SK-N-SH (cell line): Measurements from ENCODE around the gene GNG13. TPM values are rescaled to one million over a fixed set of nuclear protein-coding genes. Genes with fewer than 3 reads are reported as not detected.

ENCODE experiments used
- CTCF ChIA-PET: fragments of 300-600, 350-600 bp; formaldehyde crosslinking; extraction: SDS; loops from one replicate; lab custom pipeline; 2021; lab: Yijun Ruan, JAX
- POLR2A ChIA-PET: fragments of 350-600 bp; sonication (Branson Sonifier 250); formaldehyde crosslinking; extraction: SDS; loops from one replicate; lab custom pipeline; 2020; ENCODE audit warnings: antibody characterized with exemption, inconsistent platforms; lab: Yijun Ruan, JAX
- DNase-seq: peaks from one replicate; pipeline ENCODE4 v3.0.0; 2012
- H2AFZ ChIP-seq: fragments of 200-600 bp; sonication (generic); 2 replicates; pipeline ENCODE4 v1.8.1; 2016; ENCODE audit warnings: antibody characterized with exemption, mild to moderate bottlenecking, low read depth
- H3F3A ChIP-seq: fragments of 200-600 bp; sonication (generic); replicated peaks from 2 replicates; pipeline ENCODE3; 2016; ENCODE audit warnings: antibody characterized with exemption, mild to moderate bottlenecking; ENCODE audit not compliant: insufficient read depth
- H3K27ac ChIP-seq, 2 experiments: fragments of 200-500 bp in 1 of 2; fragments of 200-600 bp in 1 of 2; sonication (Bioruptor generic) in 1 of 2; sonication (generic), shearing (Covaris generic) in 1 of 2; 2 replicates each; pipeline versions ENCODE4 v1.5.1 to v1.6.1; 2014 to 2016; ENCODE audit warnings: low read depth in 2 of 2, inconsistent platforms in 1 of 2, low read length in 1 of 2, mild to moderate bottlenecking in 1 of 2, mixed read lengths in 1 of 2
- H3K27me3 ChIP-seq: fragments of 200-600 bp; sonication (generic), shearing (Covaris generic); 2 replicates; pipeline ENCODE4 v1.6.1; 2016; ENCODE audit warnings: mixed run types; ENCODE audit not compliant: insufficient read depth
- H3K36me3 ChIP-seq, 2 experiments: fragments of 200-500 bp in 1 of 2; fragments of 200-600 bp in 1 of 2; sonication (Bioruptor generic) in 1 of 2; sonication (generic) in 1 of 2; replicated peaks in 1 of 2; 2 replicates each; pipeline versions ENCODE3 to v1.5.1; 2014 to 2016; ENCODE audit warnings: low read length in 1 of 2, mild to moderate bottlenecking in 1 of 2; ENCODE audit not compliant: insufficient read depth in 2 of 2, control insufficient read depth in 1 of 2
- H3K4me1 ChIP-seq, 2 experiments: fragments of 200-500 bp in 1 of 2; fragments of 200-600 bp in 1 of 2; sonication (Bioruptor generic) in 1 of 2; sonication (generic), shearing (Covaris generic) in 1 of 2; 2 replicates each; pipeline versions ENCODE4 v1.5.1 to v1.6.1; 2014 to 2016; ENCODE audit warnings: low read depth in 1 of 2, low read length in 1 of 2, mixed run types in 1 of 2; ENCODE audit not compliant: insufficient read depth in 2 of 2, control insufficient read depth in 1 of 2
- H3K4me2 ChIP-seq: fragments of 200-600 bp; sonication (generic), shearing (Covaris generic); 2 replicates; pipeline ENCODE4 v1.6.1; 2017; ENCODE audit warnings: mixed run types
- H3K4me3 ChIP-seq, 2 experiments: fragments of 200-500 bp in 1 of 2; fragments of 200-600 bp in 1 of 2; sonication (Bioruptor generic) in 1 of 2; sonication (generic), shearing (Covaris generic) in 1 of 2; 2 replicates each; pipeline versions ENCODE4 v1.5.1 to v1.8.1; 2014 to 2016; ENCODE audit warnings: low read depth in 2 of 2, inconsistent platforms in 1 of 2, low read length in 1 of 2, mild to moderate bottlenecking in 1 of 2, mixed read lengths in 1 of 2, moderate library complexity in 1 of 2
- H3K79me2 ChIP-seq: fragments of 200-600 bp; sonication (generic); 2 replicates; pipeline ENCODE4 v1.8.1; 2017; ENCODE audit warnings: mild to moderate bottlenecking; ENCODE audit not compliant: insufficient read depth
- H3K9ac ChIP-seq: fragments of 200-600 bp; sonication (generic); 2 replicates; pipeline ENCODE4 v1.6.1; 2017; ENCODE audit warnings: mixed run types
- H3K9me2 ChIP-seq: fragments of 200-600 bp; sonication (generic); 2 replicates; pipeline ENCODE4 v1.6.1; 2017; ENCODE audit warnings: mixed run types
- H3K9me3 ChIP-seq: fragments of 200-600 bp; sonication (generic); 2 replicates; pipeline ENCODE4 v1.6.1; 2017; ENCODE audit warnings: mixed run types, mild to moderate bottlenecking, moderate library complexity
- H4K20me1 ChIP-seq: fragments of 200-600 bp; sonication (generic); 2 replicates; pipeline ENCODE4 v1.6.1; 2017; ENCODE audit warnings: mild to moderate bottlenecking, mixed run types; ENCODE audit not compliant: insufficient read depth
- EP300 ChIP-seq, 2 experiments: IDR thresholded peaks; 2 replicates each; pipeline versions ENCODE4 v1.4.0 to v1.6.1; 2012; ENCODE audit warnings: borderline replicate concordance in 1 of 2, low read depth in 1 of 2, low read length in 1 of 2
- FOSL2 ChIP-seq: IDR thresholded peaks from 2 replicates; pipeline ENCODE4 v1.4.0; 2012; ENCODE audit warnings: low read depth, mild to moderate bottlenecking, moderate library complexity, borderline replicate concordance
- FOXJ3 ChIP-seq: sonication (generic); formaldehyde crosslinking; IDR thresholded peaks from 2 replicates; pipeline ENCODE4 v1.5.1; 2020; ENCODE audit warnings: mild to moderate bottlenecking, missing genetic modification reagents
- IRF3 ChIP-seq: fragments of 150-350 bp; IDR thresholded peaks from 2 replicates; pipeline ENCODE4 v1.6.1; 2016; ENCODE audit warnings: mild to moderate bottlenecking, low read depth, low read length
- JUND ChIP-seq: IDR thresholded peaks from 2 replicates; pipeline ENCODE4 v1.4.0; 2012
- POLR2AphosphoS5 ChIP-seq: IDR thresholded peaks from 2 replicates; pipeline ENCODE4 v1.6.1; 2012; ENCODE audit warnings: low read depth, low read length
- RAD21 ChIP-seq: IDR thresholded peaks from 2 replicates; pipeline ENCODE4 v1.6.1; 2012; ENCODE audit warnings: mild to moderate bottlenecking, low read length
- RCOR1 ChIP-seq: fragments of 150-350 bp; IDR thresholded peaks from 2 replicates; pipeline ENCODE4 v1.6.1; 2017; ENCODE audit warnings: antibody characterized with exemption, low read length
- SMC3 ChIP-seq: IDR thresholded peaks from 2 replicates; pipeline ENCODE4 v1.6.1; 2012; ENCODE audit warnings: low read depth, low read length, improper control_type of control experiment
- TEAD4 ChIP-seq: IDR thresholded peaks from 2 replicates; pipeline ENCODE4 v1.4.0; 2012; ENCODE audit warnings: mild to moderate bottlenecking, borderline replicate concordance; ENCODE audit not compliant: insufficient read depth
- USF1 ChIP-seq: IDR thresholded peaks from 2 replicates; pipeline ENCODE4 v1.4.0; 2012; ENCODE audit warnings: low read depth, borderline replicate concordance
- ZBTB33 ChIP-seq: IDR thresholded peaks from 2 replicates; pipeline ENCODE4 v1.4.0; 2012; ENCODE audit warnings: low read depth, borderline replicate concordance
- WGBS: methylation state at CpG from one replicate; pipeline ENCODE4 v1.1.6; 2017; ENCODE audit warnings: low lambda C conversion rate; 5-methylcytosine and 5-hydroxymethylcytosine counted together
- polyA plus RNA-seq, 3 experiments: library from polyadenylated mRNA; depleted of rRNA; stranded (reverse); fragments of >200 nt; gene quantifications; 2 replicates each; pipeline ENCODE4 v1.2.3, GENCODE V29; 2012

The GNG13 gene
- polyA plus RNA-seq, 1 of the 3 experiments (the other 2 are of a cell fraction) = not detected

GRCh38 chr16:818132-818531 lies 17.6 kb upstream of the GNG13 start:
- ChIA-PET POLR2A (no interaction called here), CTCF (interaction anchor here (10.1 kb wide), 1 partner anchor 238 kb away, joined by 61 read pairs; no protein-coding TSS in a partner anchor)
- peaks cover 46% of the 10 kb centered on the region for H3K27me3 ChIP-seq
- no peaks in the 10 kb centered on the region for H4K20me1 ChIP-seq
- H3K27ac ChIP-seq = no peak overlapping the region
- H3F3A ChIP-seq = no peaks in the 10 kb centered on the region
- peaks cover 0 to 3% of the 10 kb centered on the region in 2 experiments; a peak in 1 of 4 replicates for H3K4me1 ChIP-seq
- no peak for TF ChIP-seq FOSL2
- no peak for TF ChIP-seq RCOR1
- TF ChIP-seq IRF3 = no peak
- no peak for TF ChIP-seq POLR2AphosphoS5
- no peak for TF ChIP-seq ZBTB33
- no peak for TF ChIP-seq USF1
- no peak for TF ChIP-seq FOXJ3 (CRISPR knock-in tag)
- no peak for TF ChIP-seq JUND
- no peak for TF ChIP-seq SMC3
- TF ChIP-seq EP300 (IDR thresholded peaks at IDR 0.05; ENCODE audit: borderline replicate concordance in 1 of 2, low read depth in 1 of 2, low read length in 1 of 2) = no peak
- no peak for TF ChIP-seq TEAD4
- no peak for TF ChIP-seq RAD21
- DNase-seq = no peak
- H3K4me2 ChIP-seq = no peak overlapping the region
- no peaks in the 10 kb centered on the region for H3K9me3 ChIP-seq
- no peaks in the 10 kb centered on the region for H3K36me3 ChIP-seq
- H3K9me2 ChIP-seq = no peaks in the 10 kb centered on the region
- no peak overlapping the region for H2AFZ ChIP-seq
- 46% methylated on average over 3 of the region's 8 CpGs for WGBS
- no peak overlapping the region for H3K4me3 ChIP-seq
- H3K9ac ChIP-seq = no peak overlapping the region
- no peaks in the 10 kb centered on the region for H3K79me2 ChIP-seq
